HG02973 (cell line): Measurements from ENCODE around the gene KMO.

Source experiments
- ATAC-seq: cut with Tn5 transposase; IDR thresholded peaks from one replicate; pipeline ENCODE4 v1.9.1; 2021; ENCODE audit warnings: moderate library complexity; ENCODE audit not compliant: unreplicated experiment

The KMO gene

DNA sequence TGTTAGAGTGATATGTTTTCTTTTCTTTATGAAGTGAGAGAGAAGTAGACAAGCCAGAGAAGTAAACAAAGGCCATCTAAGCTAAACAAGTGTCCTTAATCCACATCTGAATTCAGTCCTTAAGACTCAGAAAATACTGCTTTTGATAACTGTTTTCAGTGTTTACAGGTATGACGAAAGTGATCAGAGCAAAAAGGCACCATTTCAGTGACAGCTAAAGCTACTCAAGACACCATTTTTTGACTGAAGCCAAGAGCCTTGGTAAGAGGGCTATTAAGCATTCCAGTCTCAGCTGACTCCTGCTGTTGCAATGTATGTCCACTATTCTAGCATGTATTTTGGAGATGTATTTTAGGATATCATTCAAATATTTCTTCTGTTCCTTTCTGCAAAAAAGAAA is 4.1 kb downstream of the KMO start:
- no peak for ATAC-seq

DNA sequence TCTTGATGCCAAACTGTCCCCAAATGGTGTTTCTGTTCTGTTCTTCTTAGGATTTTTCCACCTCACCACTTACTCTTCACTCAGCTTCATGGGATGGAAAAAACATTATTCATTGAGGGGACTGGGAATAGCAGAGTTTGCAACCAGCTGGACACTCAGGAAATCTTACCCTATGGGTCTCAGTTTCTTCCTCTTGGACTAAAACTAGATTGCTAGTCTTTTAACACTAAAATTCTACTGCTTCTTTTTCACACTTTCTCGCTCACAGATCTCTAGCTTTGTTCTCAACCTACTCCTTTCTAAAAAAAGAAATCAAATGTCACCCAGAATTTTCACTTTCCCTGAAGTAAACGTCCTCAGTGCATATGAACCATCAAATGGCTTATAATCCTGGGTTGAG is 4.8 kb downstream of the KMO start:
- no peak for ATAC-seq

DNA sequence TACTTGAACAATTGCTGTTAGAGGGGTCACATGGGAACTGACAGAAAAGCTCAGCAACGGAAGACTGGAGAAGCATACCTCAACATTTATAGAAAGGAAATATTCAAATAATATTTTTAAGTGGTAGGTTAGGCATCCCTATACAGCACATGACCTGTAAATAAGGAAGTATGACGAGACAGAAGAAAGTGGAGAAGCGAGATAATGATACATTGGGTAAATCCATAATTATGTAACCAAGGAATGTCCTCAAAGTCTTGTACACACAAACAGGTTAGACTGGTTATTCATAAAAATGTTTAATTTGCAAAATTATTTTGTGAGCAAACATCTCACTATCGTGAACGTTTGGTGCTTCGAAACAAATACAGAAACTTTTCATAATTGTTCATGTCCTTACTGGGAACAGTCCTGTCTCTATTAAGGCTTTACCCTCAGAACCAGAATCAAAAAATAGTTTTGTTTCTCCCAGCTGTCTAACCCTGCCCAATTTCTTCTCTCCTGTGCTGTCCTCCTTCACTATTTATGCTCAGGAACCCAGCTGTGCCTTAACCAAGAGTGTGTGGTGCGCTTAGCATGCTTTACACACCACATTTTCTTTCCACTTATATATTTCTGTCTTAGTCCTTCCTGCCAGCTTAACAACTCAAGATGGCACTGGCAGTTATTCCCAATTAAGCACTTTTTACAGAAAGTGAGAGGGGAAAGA is 10.2 kb downstream of the KMO start:
- ATAC-seq: no peak

DNA sequence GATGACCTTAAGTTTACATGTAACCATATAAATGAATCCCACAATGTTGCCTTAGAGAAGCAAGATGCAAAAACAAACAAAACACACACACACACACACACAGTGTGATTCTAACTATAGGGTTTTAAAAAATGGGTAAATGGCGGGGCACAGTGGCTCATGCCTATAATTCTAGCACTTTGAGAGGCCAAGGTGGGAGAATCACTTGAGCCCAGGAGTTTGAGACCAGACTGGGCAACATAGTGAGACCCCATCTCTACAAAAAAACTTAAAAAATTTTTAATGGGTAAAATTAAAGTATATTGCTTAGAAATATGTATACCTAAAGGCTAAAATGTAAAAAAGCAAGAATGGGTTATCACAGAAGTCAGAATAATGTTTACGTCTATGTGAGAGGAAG is 15.8 kb downstream of the KMO start:
- ATAC-seq: no peak

DNA sequence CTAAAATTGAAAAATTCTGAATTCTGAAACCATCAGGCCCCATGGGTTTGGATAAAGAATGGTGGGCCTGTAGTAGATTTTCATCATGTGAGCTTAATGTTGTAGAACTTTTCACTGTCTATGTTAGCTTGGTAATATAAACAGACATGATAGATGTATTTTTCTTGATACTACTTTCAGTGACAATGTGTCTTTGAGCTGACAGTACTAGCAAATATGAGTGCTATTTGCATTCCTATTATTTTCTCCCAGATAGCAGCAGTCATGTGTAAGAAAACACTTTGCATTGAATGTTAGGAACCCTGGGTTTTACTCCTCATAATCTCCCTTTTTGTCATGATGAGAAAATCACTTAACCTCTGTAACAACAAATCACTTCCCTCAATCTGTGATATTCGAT is 18.1 kb downstream of the KMO start:
- no peak for ATAC-seq

DNA sequence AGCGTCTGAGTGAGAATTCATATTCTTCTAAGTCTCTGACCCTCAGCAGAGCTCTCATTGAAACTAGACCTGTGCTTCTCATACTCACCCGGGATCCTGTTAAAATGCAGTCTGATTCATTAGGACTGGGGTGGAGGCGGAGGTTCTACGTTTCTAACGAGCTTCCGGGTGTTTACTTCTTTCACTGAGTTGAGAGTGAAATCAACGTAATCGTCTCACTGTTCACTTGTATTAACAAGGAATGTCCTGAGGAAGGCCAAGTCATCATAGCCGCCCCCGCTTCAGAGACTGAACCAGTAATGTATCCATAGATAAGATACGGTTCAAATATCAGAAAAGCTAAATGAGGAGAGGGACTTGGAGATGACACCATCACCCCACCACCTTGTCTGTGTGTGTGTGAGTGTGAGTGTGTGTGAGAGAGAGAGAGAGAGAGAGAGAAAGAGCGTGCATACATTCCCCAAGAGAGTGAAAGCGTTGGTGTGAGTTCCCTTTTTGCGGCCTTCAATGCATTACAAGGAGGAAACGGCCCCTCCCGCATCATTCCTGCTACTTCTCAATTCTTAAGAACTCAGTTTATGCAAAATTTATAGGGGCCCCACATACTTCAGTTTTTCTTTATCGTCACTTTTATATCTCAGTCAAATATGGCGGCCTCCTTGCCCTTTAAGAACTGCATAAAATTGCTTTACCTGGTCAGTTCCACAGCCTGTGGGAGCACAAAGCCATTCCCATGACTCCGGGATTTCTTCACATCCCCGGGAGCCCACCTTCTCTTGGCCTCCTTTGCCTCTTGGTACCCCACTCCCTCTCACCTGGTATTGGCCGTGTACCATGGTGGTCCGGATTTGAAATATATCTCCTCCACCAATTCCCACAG is 19.8 kb downstream of the KMO start:
- ATAC-seq: peak; percentile 88

DNA sequence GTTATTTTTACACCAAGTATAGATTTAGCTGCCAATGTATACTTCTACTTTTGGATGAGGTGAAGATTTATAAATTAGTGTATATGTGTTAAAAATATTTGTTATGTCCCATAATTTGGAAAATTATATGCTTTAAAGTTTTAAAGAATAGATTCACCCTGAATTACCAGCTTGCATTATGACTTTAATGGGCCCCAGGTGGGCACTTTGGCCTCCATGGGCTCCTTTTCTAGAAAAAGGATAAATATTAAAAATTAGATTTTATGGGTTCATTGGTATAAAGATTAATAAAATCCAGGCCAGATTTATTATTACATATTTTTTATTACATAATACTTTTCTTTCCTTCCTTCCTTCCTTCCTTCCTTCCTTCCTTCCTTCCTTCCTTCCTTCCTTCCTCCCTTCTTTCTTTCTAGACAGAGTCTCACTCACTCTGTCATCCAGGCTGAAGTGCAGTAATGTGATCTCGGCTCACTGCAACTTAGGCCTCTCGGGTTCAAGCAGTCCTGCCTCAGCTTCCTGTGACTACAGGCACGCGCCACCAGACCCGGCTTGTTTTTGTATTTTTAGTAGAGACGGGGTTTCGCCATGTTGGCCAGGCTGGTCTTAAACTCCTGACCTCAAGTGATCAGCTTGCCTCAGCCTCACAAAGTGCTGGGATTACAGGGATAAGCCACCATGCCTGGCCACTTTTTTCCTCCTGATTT is 21.9 kb downstream of the KMO start:
- ATAC-seq: no peak

DNA sequence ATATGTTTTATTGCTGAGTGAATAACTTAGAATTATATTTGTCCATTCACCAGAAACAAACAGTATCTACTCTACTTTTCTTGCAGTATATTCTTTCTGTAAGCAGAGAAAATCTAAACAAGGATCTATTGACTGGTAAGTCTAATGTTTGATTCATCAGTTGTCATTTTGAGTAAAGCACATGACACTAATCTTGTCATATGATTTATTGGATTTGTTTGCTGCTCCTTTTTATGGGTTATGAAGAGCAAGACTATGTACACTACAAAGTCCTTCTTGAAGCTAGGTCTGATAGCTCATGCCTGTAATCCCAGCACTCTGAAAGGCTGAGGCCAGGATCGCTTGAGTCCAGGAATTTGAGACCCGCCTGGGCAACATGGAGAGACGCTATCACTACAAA is 23.3 kb downstream of the KMO start:
- no peak for ATAC-seq

DNA sequence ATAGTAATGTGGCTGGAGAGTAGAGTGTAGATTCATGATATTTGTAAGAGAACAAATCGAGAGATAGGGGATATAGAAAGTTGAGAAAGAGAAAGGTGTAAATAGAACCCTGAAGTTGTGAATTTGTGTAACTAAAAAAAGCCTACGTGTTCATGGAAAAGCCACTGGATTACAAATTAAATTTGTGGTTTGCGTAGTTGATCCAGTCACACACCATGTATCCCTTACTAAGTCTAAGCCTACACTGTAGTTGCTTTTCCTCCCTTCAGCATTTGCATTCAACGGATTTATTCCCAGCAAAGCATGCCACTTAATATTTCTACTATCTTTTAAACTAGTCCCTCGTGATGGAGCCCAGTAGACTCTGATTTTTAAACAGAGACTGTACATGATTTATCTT is 24.9 kb downstream of the KMO start:
- ATAC-seq: no peak

DNA sequence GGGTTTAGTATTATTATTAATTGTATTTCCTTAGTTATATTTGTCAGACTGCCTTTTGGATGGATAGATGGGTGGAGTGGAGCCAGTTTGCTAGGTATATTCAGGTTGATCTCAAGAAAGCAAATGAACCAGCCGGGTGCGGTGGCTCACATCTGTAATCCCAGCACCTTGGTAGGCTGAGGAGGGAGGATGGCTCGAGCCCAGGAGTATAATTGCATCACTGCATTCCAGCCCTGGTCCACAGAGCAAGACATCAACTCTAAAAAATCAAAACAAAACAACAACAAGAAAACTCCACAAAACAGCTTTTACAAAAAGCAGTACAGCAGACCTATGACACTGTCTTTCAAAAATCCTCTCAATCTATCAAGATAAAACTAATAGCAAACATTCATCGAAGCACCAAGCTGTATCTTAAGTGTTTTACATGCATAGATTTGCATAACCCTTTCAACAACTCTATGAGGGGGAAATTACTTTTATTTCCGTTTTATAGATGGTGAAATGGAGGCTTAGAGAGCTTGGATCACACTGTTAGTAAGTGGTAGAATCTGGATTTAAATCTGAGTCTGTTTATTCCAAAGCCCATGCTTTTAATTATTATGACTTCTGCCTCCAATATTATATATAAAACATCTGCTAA is 25.5 kb downstream of the KMO start:
- no peak for ATAC-seq

DNA sequence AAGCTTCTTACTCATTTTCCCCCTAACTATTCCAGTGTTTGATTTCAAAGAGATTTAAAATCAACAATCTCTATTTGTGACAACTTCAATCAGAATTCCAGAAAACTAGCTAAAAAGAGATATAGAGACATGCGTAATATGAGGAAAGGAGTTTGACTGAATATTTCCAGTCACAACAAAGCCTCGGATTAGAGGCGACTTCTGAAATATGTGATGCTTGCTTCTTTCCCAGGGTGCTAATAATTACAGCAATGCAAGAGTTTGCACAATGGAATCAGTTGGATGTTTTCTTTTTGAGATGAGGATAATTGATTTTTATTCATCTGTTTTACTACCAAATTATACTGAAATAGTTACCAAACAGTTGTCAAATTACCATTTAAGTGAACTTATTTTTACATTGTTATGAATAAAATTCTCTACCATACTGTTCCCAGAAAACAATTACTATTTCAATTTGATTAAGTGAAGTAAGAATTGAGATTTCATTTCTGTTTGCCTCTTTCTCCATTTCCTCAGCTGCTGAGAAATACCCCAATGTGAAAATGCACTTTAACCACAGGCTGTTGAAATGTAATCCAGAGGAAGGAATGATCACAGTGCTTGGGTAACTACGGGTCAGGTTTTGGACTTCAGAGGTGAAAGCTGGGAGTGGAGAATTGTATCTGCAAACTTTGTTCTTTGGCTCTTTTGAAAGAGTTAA is 28.1 kb downstream of the KMO start:
- no peak for ATAC-seq

DNA sequence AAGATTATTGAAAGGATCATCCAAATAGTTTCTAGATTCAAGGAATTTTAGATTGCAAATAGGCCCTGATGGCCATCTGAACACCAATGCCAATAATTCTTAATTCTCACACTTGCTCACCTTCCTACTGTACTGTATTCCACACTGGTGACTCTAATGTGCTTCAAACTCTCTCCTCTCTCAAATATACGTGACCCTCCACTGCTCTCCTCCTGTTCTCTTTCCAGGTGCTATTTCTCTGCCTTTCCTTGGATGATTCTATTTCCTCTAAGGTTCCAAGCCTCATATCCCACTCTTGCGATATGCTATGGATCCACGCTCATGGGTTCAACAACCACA is 28.6 kb downstream of the KMO start:
- no peak for ATAC-seq

DNA sequence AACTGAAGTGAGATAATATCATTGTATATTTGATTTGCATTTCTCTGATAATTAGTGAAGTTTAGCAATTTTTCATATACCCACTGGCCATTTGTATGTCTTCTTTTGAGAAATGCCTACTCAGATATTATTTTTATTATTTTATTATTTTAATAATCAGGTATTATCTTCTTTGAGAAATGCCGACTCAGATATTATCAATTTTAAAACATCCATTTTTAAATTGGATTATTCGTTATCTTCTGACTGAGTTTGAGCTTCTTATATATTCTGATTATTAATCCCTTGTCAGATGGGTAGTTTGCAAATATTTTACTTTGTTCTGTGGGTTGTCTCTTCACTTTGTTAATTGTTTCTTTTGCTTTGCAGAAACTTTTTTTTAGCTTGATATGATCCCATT is 37.7 kb downstream of the KMO start:
- ATAC-seq: no peak

DNA sequence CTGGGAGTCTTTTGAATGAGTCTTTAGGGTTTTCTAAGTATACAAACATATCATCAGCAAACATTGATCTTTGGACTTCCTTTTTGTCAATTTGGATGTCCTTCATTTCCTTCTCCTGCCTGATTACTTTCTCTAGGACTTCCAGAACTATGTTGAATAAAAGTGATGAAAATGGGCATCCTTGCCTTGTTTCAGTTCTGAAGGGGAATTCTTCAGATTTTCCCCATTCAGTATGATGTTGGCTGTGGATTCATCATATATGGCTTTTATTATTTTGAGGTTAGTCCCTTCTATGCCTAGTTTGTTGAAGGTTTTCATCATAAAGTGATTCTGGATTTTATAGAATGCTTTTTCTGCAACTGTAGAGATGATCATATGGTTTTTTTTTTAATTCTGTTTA is 42.0 kb downstream of the KMO start:
- no peak for ATAC-seq

DNA sequence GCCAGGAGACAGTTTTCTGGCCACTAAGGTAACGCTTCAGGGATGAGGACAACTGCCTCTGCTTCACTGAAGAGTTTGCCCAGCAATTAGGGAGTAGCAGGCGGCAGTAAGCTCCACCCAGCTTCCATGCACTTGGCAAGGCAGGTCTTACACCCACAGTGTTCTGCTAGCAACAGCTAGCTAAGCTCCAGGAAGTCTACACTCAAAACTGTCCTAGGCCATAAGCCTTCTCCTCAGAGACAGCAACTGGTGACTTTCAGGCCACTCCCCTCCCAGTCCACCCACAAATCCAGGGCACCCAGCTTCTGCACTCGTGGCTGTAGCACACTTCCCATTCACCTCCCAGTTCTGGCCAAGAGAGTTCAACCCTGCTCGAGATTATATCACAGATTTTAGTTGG is 47.3 kb downstream of the KMO start:
- no peak for ATAC-seq

DNA sequence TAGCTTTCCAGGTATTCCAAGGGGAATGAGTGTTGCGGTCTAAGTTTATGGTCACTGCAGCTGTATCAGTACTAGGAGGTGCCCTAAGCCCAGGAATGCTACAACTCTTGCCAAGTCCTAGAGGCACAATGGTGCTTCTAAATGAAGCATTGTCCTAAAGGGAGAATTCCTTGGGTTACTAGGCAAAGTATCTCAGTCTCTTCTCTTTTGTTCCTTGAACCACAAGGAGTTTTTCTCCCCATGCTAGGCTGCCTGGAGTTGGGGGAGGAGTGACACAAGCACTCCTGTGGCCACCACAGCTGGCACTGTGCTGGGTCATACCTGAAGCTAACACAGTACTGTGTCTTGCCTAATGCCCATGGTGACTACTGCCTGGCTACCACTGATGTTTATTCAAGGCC is 50.7 kb downstream of the KMO start:
- no peak for ATAC-seq

DNA sequence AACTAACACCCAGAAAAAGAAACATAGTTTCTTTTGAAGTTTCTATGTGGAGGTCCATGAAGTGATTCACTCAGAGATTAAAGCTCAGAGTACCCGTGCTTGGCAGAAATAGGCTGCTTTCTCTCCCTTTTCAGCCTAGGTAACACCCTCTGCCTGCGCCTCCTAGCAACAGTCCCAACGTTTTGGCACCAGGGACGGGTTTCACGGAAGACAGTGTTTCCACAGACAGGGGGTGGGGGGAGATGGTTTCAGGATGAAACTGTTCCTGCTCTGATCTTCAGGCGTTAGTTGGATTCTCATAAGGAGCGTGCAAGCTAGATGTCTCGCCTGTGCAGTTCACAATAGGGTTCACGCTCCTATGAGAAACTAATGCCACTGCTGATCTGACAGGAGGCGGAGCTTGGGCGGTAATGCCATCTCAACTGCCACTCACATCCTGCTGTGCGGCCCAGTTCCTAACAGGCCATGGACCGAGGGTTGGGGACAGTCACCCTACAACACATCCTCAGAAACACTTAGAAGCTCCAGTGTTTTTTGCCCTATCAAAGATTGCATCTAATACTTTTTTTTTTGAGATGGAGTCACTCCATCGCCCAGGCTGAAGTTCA is 54.8 kb downstream of the KMO start:
- ATAC-seq: no peak

DNA sequence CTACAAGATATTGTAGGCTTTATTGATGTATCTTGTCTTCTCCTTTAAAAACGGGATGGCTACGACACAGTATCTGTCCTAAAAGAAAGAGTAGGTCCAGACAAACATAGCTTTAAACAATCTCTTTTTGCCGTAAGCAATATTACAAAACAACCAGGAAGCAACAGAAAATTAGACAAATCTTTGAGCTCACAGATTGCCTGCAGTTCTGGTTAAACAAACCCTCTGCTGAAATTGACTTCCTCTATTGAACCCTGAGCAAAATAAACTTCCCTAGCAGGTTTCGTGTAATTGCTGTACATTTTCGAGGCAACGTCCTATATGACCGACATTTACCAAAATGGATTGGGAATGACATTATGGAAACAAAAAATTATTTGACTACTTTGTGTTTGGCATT is 57.3 kb downstream of the KMO start:
- no peak for ATAC-seq

DNA sequence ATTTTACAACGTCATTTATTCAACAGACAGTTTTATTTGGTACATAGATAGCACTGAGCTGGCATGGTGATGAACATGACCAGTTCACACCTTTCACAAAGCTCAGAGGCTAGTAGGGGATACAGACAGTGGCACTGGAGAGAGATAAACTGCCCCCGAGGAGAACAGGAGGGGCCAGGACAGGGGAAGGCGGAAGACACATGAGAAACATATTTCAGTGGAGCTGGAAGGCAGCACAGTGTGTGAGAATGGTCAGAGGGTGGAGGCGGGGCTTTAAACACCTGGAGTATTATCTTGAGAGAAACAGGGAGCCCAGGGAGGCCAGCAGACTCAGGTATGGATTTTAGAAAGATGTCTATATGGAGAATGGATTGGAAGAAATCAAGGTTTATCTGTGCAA is 58.5 kb downstream of the KMO start:
- ATAC-seq: no peak

DNA sequence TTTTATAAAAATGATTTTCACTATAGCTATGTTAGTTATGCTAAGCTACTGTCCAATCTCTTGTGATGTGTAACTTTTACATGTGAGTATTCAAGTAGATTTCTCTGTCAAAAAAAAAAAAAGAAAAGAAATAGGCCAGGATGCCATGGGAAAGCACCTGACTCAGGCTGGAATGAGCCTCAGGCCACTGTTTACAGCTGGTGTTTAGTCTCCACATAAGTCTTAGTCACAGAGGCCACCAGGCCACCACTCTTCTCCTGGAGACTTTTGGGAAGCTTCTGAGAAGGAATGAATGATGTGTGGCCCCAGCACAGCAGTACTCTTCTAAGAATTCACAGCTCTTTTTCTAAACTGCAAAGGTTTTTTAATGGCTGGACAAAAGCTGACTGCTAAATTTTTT is 59.1 kb downstream of the KMO start:
- no peak for ATAC-seq

DNA sequence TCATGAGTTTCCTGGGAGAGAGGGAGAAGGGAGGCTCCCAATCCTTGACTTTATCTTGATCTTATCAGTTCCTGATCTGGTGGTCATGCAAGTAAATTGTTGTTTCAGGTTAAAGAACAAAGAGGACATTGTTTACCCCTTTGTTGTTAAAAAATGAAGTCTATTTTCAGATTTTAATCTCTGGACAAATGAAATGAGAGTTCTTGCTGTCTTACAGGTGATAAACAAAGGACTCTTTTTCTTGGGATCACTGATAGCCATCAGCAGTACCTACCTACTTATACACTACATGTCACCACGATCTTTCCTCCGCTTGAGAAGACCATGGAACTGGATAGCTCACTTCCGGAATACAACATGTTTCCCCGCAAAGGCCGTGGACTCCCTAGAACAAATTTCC is 59.6 kb downstream of the KMO start:
- no peak for ATAC-seq
